ACHN (cell line): ENCODE measurements around the gene ARHGEF10L.

Experiments used
- DNase-seq: peaks from one replicate; pipeline ENCODE4 v3.0.0-alpha.2; 2015
- in situ Hi-C: cut with HindIII; loops from 2 replicates; pipeline ENCODE4 v1.10.0; 2017; ENCODE audit warnings: low sequenced_read_pairs, low pct_ligation_motif_present, low pct_unique_long_range_greater_than_20kb

Gene ARHGEF10L

DNA sequence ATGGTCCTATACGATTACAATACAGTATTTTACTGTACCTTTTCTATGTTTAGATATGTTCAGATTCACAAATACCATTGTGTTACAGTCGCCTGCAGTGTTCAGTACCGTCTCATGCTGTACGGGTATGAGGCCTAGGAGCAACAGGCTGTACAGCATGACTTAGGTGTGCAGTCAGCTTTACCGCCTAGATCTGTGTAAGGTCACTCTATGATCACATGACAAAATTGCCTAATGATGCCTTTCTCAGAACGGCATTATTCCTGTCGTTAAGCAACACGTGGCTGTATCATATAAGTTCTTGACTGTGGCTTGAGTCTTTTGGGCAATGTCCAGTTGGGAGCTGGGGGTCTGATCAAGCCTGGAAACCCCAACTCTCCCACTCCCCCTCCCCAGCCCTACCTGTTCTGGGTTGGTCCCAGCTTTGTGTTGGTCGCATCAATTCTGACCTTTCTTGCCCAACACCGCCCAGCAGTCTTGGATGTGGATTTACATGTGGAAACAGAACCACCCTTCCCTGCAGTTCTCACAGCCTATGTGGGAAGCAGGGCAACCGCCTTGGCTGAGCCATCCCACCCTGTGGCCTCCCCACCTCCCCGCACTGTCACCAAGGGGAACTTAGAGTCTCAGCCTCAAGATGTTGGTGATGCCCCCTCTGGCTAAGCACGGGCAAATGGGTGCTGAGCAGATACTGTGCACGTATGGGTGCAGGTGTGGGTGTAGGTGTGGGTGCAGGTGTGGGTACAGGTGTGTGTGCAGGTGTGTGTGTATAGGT lies 135.4 kb downstream of the ARHGEF10L start:
- in situ Hi-C loops, result no loop called here
- DNase-seq, result no peak

DNA sequence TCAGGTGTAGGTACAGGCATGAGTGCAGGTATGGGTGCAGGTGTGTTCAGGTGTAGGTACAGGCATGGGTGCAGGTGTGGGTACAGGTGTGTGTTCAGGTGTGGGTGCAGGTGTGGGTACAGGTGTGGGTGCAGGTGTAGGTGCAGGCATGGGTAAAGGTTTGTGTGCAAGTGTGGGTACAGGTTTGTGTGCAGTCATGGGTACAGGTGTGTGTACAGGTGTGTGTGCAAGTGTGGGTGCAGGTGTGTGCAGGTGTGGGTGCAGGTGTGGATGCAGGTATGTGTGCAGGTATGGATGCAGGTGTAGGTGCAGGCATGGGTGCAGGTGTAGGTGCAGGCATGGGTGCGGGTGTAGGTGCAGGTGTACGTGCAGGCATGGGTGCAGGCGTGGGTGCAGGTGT lies 136.2 kb downstream of the ARHGEF10L start:
- in situ Hi-C loops, result no loop called here
- no peak for DNase-seq

DNA sequence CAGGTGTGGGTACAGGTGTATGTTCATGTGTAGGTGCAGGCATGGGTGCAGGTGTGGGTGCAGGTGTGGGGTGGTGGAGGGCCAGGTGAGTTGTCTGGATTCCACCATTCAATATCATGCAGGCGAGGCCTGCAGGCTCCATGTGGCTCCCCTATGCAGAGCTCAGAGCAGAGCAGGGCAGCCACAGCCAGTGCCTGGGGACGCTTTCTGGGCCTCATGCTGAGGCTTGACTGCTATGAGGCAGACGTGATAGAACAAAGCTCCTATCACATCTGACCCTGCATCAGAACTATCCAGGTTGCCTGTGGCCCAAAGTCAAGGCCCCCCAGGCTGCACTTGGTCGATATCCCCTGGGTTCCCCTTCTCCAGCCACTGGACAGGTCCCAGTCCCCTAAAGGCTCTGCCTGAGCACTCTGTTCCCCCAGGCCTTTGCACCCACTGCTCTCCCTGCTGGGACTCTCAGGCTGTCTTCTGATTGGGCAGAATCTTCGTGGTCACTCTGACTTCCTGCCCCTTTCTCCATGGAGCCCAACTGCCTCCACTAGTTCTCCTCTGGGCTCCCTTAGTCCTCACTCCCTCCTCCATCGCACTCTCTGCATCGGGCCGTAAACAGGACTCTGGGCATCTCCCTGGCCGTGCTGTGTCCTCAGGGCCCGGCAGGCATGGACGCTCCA lies 137.0 kb downstream of the ARHGEF10L start:
- no peak for DNase-seq
- in situ Hi-C loops, result no loop called here

DNA sequence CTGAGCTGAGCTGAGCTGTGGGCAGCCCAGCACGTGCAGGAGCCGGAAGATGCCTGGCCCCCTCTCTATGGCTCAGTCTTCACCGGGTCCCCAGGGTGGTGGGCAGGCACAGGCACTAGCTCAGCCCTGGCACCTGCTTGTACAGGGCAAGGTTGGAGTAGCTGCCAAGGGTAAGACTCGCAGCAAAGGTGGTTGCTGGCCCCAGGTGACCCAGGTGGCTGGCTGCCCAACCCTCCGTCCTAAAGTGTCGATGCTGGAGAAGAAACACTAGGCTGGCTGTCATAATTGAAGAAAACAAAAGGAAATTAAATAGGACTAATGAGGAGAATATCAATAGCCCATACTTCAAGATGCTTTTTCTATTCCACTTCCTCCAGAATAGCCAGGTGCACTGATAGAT lies 138.5 kb downstream of the ARHGEF10L start:
- in situ Hi-C loops, result no loop called here
- DNase-seq, result no peak

DNA sequence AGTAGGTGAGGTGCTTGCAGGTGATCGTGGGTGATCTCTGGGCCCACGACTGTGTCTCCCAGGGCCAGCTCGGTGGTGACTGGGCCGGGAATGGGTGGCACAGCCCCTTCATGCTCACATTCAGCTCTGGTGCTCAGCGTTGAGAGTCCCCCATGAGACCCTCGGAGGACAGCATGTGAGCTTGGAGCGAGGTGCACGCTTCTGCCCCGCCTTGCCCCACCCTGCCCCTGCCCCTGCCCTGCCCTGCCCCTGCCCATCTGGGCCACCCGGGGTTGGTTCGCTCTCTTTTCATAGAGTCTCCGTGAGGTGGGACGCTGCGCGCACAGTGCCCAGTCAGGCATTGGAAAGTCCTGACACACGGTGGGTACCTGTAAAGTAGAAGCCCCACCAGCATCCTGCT lies 140.4 kb downstream of the ARHGEF10L start:
- no peak for DNase-seq
- in situ Hi-C loops, result no loop called here

DNA sequence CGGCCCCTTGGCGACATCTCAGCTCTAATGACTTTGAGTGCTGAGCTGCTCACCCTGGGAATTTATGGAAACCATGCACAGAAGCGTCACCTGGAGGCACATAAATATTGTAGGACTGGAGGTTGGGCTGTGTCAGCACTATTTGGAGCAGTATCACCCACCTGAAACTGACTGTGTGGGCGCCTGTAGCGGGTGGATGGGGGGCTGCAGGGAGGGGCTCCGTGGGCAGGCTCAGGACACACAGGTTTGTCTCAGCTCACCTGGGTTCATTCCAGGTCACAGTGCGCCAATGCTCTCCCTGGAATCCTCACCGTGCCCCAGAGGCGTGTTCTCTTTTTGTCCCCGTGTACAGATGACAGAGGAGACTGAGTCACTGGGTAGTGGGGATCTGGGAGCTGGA lies 140.8 kb downstream of the ARHGEF10L start:
- no peak for DNase-seq
- in situ Hi-C loops, result no loop called here

DNA sequence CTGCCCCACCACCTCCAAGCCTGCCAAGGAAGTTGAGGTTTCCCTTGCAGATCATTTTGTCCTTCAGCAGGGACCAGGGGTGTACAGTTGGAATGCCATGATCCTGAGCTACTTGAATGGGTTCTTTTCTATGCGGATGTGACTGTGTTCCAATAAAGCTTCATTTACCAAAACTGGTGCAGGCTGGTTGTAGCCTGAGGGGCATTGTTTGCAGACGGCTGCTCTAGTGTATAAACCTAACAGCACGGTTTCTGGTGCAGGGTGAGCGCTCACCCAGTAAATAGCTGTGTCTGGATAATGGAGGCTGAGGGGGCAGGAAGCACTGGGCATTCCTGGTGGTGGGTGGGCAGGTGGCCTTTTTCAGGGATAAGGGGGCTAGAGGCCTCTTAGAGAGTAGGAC lies 142.9 kb downstream of the ARHGEF10L start:
- in situ Hi-C loops, result no loop called here
- DNase-seq, result no peak

DNA sequence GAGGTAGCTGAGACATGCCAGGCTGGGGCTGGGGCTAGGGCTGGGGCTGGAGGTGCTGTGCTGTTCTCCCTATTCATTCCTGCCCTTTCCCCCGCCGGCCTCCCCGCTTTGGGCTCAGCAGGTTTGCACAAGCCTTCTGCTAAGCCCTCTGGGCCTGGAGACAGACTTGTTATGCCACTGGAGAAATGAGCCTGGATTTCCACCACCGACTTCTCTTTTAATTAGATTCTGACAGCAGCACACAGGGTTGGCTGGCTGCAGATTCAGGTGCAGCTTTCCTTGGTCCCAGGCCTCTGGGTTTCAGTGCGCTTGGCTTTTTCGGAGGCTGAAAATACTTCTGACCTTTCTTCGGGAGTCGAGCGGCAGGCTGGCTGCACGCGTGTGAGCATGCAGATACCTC lies 144.1 kb downstream of the ARHGEF10L start:
- no peak for DNase-seq
- in situ Hi-C loops, result no loop called here

DNA sequence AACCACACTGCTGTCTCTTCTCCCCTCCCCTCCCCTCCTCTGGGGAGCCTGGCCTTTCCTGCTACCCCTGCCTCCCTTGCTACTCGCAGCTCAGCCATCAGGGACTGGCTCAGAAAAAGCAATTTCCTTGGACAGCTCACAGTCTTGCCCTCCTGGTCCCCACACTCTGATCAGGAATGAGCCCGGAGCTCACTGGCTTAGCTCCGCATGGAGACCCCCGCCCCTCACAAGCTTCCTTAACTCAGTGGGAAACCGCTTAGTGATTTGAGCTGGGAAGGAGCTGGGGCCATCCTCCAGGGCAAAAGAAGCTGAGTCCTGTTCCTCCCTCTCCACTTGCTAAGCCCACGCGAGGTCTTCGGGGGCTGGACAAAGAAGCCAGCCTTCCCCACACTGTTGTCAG lies 145.3 kb downstream of the ARHGEF10L start:
- in situ Hi-C loops, result no loop called here
- no peak for DNase-seq

DNA sequence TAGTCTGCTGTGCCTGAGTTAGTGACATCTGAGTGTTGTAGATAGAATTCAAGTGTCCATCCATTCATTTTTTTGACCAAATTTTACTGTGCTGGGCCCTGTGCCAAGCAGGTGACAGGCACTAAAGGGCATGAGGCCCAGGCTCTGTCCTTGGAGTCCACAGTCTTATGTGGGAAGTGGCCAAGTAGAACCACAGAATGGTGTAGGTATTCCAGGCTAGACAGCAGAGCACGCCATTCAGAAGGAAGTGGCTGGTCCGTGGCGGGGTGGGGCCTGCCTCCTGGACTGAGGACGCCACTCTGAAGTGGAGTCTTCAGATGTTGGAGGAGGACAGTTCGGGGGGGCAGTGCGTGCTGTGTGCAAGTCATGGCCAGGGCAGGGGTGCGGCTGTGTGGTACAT lies 146.8 kb downstream of the ARHGEF10L start:
- DNase-seq, result no peak
- in situ Hi-C loops, result no loop called here

DNA sequence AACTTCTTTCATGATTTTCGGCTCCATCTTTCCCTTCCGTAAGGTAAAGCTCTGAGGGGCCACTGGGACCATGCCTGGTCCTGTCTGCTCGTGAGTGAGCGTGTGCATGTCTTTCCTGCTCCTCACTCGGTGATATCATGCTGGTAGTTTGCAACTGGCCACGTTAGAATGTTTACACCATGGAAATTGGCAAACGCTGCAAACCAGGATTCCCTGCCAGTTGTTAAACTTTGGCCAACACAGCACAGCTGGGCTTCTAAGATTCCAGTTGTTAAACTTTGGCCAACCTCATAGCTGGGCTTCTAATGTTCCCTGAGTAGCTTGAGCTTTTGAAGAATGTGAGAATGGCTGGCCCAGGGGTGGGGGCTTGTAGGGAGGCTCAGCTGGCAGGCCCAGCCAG lies 147.6 kb downstream of the ARHGEF10L start:
- in situ Hi-C loops, result no loop called here
- DNase-seq, result no peak

DNA sequence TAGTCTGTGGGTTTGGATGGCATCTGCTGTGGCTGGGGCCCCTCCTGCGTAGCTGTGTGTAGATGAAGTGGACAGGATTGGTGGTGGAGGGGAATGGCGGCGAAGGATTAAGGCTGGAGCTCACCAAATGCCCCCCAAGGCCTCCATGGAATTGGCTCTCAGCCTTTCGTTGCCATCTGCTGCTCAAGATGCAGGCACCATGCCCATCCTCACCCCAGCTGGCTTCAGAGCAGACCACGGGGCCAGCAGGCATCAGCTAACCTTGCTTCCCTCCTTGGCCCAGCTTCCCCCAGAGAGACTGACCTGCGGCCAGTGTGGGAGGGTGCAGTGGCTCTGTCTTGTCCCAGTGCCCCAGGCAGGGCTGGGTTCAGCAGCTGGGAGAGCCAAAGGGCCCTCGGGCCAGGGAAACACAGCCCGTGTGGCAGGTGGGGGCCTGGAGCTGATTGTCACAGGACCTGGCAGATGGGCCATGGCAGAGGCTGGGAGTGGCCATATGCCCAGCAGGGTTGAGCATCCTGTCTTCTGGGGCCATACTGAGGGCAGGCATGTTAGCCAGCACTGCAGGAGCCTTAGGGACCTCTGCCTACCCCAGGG lies 148.8 kb downstream of the ARHGEF10L start:
- DNase-seq, result no peak
- in situ Hi-C loops, result no loop called here

DNA sequence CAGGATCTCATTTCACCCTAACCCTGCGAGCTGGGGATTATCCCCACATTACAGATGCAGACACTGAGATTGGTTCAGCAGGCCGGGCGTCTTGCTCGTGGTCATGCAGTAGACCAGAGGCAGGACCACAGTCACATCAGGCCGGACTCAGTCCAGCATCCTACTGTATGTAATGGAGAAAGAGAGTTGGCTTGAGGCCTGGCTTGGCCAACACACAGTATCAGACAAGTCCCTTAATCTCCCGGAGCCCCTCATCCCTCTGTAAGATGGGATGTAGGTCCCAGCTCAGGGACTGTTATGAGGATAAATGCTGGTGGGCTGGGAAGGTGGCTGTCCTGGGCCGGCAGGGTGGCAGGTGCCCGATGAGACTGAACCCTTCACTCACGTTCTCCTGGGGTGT lies 149.5 kb downstream of the ARHGEF10L start:
- no peak for DNase-seq
- in situ Hi-C loops, result no loop called here

DNA sequence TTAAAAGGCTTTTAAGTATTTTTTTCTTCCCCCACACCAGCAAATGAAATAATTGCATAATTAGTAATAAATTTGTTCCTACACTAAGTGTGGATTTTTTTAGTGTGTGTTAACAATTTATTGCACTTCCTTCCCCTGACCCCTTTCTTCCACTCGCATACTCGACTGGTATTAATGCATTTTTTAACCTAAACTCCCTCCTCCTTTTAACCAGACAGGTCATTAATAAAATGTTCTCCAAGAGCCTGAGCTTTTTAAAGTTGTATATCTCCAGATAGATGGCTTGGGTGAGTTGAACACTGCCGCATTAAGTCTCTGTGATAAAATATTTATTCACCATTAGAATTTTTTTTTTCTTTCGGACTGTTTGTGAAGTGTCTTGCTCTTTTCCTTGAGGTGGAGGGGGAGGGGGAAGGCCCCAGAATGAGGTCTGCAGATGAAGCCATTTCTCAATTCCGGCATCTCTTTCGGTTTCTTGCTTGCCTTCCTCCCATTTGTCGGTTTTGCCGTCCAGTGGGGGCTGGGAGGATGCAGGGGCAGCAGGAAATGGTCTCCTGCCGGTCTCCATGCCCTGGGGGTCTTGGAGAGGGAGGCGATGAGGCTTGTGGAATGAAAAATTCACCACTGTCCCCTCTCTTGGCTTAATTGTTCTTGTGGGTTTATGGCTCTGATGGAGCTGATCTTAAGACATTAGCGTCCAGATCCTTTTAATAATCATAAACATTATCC lies 151.6 kb downstream of the ARHGEF10L start:
- in situ Hi-C loops, result no loop called here
- no peak for DNase-seq

DNA sequence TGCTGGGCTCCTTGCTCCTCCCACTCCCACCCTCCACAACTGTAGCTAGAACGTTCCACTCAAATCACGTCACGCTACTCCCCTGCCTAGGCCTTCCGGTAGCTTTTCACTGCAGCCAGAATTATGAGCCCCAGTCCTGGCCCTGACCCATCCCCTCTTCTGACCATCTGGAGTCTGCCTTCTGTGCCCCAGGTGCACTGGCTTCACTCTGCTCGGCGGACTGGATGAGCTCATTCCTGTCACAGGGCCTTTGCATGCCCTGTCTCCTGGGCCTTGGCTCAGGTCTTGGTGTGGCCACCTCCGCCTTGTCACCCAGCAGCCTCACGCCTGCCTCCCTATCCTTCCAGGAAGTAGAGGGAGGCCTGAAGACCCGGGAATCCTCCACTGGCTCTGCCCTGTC lies 153.1 kb downstream of the ARHGEF10L start:
- DNase-seq, result no peak
- in situ Hi-C loops, result no loop called here

DNA sequence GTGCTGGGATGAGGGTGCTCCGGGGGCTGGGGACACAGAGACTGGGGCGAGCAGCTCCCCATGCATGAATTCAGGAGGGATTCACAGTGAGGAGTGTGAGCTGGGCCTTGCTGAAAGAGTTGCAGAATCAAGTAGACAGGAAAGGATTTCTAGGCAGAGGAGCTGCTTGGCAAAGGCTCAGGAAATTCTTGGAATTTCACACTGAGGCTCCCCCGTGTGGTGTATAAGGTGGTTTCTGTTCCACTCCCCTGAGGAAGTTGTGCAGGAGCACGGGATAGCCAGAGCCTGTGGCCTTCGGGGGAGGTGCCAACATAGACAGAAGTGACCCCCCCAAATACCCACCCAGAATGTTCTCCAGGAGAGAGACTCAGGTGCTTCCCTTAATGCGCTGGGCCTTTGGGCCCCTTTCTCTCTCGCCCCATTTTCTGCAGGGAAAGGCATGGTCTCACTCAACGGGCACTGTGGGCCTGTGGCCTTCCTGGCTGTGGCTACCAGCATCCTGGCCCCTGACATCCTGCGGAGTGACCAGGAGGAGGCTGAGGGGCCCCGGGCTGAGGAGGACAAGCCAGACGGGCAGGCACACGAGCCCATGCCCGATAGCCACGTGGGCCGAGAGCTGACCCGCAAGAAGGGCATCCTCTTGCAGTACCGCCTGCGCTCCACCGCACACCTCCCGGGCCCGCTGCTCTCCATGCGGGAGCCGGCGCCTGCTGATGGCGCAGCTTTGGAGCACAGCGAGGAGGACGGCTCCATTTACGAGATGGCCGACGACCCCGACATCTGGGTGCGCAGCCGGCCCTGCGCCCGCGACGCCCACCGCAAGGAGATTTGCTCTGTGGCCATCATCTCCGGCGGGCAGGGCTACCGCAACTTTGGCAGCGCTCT lies 157.2 kb downstream of the ARHGEF10L start:
- peak; percentile 72 for DNase-seq
- in situ Hi-C loops, result no loop called here

DNA sequence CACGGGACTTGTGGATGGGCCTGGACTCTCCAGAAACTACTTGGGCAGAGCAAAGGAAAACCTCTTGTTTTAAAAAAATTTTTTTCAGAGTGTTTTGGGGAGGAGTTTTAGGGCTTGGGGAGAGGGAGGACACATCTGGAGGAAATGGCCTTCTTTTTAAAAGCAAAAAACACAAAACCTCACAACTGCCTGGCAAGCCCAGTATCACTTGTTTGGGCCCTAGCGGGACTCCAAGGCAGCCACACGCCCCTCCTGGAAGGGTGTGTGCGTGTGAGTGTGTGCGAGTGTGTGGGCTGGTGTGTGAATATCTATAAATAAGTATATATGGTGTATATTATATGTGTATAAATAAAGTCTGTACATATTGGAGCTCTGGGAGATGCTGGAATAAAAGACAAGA lies 158.0 kb downstream of the ARHGEF10L start:
- in situ Hi-C loops, result no loop called here
- no peak for DNase-seq

DNA sequence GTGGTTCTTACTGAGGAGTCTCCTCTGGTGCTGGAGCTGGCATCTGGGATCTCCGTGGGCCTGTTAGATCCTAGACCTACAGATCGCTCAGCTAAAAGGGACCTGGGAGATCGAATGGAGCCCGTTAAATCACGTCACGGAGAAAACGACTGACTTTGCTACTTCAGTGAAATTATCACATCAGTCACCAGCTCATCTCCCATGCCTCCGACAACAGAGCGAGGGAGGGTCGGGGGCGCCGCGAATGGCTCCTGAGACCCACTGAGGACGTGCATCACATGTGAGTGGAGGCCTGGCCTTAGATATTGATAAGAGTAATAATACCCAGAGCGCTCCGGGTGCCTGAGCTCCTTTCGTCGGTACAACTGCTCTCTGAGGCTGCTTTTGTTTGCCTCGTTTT lies 160.1 kb downstream of the ARHGEF10L start:
- no peak for DNase-seq
- in situ Hi-C loops, result no loop called here
